K562 (cell line): Measurements from ENCODE around the gene POP5.

Experiments
- E2F1 ChIP-seq: sonication (generic); formaldehyde crosslinking; IDR thresholded peaks from 2 replicates; pipeline ENCODE4 v1.8.1; 2023; ENCODE audit warnings: mild to moderate bottlenecking, missing genetic modification reagents, moderate library complexity
- E2F3 ChIP-seq: fragments of 250-450 bp; sonication (Bioruptor Pico); IDR thresholded peaks from 2 replicates; pipeline ENCODE4 v1.4.0; 2020; ENCODE audit warnings: mild to moderate bottlenecking
- EZH2 ChIP-seq: IDR thresholded peaks from 2 replicates; pipeline ENCODE4 v1.6.1; 2012; ENCODE audit warnings: low read depth, mild to moderate bottlenecking, inconsistent platforms, low read length, borderline replicate concordance
- SLC30A9 ChIP-seq: fragments of 250-450 bp; sonication (Bioruptor Pico); IDR thresholded peaks from 2 replicates; pipeline ENCODE4 v1.8.0; 2022; ENCODE audit warnings: mild to moderate bottlenecking, moderate library complexity
- ZNF311 ChIP-seq: fragments of 250-450 bp; sonication (Bioruptor Pico); IDR thresholded peaks from 2 replicates; pipeline ENCODE4 v1.4.0; 2020; ENCODE audit warnings: mild to moderate bottlenecking, moderate library complexity
- ZNF431 ChIP-seq: sonication (generic); formaldehyde crosslinking; IDR thresholded peaks from 2 replicates; pipeline ENCODE4 v1.8.0; 2022; ENCODE audit warnings: mild to moderate bottlenecking, missing genetic modification reagents
- TF ChIP-seq, protein P1 (sequence below), 3 experiments: IDR thresholded peaks in 2 of 3; conservative IDR thresholded peaks in 1 of 3; 2 replicates each; pipeline ENCODE4 v1.5.1; 2011 to 2012; ENCODE audit warnings: low read length in 3 of 3, mild to moderate bottlenecking in 3 of 3, control low read depth in 2 of 3, improper control_type of control experiment in 1 of 3, inconsistent platforms in 1 of 3, low read depth in 1 of 3, mixed read lengths in 1 of 3, moderate library complexity in 1 of 3; ENCODE audit not compliant: insufficient read depth in 2 of 3
- TF ChIP-seq, protein P2 (sequence below): sonication (generic); formaldehyde crosslinking; IDR thresholded peaks from 2 replicates; pipeline ENCODE4 v1.8.0; 2022; ENCODE audit warnings: mild to moderate bottlenecking, missing genetic modification reagents

DNA sequence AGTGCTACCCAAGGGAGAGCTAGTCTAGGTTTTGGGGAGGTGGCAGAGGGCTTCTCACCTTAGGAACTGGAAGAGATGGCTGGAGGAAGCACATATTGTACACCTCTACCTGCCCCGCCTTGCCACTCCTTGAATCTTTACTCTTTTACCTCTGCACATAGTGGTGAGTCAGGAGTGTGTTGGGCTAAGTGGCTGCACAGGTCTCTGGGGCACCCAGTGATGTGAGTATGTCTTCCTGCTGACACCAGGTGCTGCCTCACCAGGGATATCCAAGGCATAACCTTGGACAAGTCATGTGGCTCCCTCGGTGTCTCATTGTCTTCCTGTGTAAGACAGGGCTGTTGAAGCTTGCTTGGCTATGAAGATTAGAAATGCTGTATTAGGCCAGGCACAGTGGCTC, 39.4 kb upstream of the POP5 start:
- no peak for TF ChIP-seq ZNF311
- no peak for TF ChIP-seq ZNF431 (CRISPR knock-in tag)
- no peak for TF ChIP-seq SLC30A9 (CRISPR knock-in tag)
- TF ChIP-seq, protein P1, sequence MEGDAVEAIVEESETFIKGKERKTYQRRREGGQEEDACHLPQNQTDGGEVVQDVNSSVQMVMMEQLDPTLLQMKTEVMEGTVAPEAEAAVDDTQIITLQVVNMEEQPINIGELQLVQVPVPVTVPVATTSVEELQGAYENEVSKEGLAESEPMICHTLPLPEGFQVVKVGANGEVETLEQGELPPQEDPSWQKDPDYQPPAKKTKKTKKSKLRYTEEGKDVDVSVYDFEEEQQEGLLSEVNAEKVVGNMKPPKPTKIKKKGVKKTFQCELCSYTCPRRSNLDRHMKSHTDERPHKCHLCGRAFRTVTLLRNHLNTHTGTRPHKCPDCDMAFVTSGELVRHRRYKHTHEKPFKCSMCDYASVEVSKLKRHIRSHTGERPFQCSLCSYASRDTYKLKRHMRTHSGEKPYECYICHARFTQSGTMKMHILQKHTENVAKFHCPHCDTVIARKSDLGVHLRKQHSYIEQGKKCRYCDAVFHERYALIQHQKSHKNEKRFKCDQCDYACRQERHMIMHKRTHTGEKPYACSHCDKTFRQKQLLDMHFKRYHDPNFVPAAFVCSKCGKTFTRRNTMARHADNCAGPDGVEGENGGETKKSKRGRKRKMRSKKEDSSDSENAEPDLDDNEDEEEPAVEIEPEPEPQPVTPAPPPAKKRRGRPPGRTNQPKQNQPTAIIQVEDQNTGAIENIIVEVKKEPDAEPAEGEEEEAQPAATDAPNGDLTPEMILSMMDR (IDR thresholded peaks at IDR 0.05 in 2 of 3, conservative IDR thresholded peaks at IDR 0.05 in 1 of 3; ENCODE audit: insufficient read depth in 2 of 3, low read depth in 1 of 3, low read length in 3 of 3) = no peak
- TF ChIP-seq E2F1 (CRISPR knock-in tag) = no peak
- no peak for TF ChIP-seq E2F3 (CRISPR knock-in tag)
- no peak for TF ChIP-seq EZH2
- TF ChIP-seq, protein P2, sequence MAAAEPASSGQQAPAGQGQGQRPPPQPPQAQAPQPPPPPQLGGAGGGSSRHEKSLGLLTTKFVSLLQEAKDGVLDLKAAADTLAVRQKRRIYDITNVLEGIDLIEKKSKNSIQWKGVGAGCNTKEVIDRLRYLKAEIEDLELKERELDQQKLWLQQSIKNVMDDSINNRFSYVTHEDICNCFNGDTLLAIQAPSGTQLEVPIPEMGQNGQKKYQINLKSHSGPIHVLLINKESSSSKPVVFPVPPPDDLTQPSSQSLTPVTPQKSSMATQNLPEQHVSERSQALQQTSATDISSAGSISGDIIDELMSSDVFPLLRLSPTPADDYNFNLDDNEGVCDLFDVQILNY (CRISPR knock-in tag) = no peak
